Caco-2 (cell line): ENCODE results near the gene FAM120AOS. TPM values are rescaled to one million over a fixed set of nuclear protein-coding genes. Genes with fewer than 3 reads are reported as not detected.

Experiments
- BruUV-seq: library from RNA; stranded (reverse); fragments of 400-500 nt; replicated peaks from 2 replicates; lab custom pipeline; 2021; lab: Mats Ljungman, UMichigan
- CTCF ChIA-PET: fragments of 300-600 bp; sonication (Branson Sonifier 250); formaldehyde crosslinking; loops from one replicate; lab custom pipeline; 2022; ENCODE audit warnings: antibody characterized with exemption; lab: Charles Lee
- POLR2A ChIA-PET: fragments of 300-600 bp; sonication (Branson Sonifier 250); formaldehyde crosslinking; loops from one replicate; lab custom pipeline; 2022; ENCODE audit warnings: antibody characterized with exemption; lab: Charles Lee
- DNase-seq, 2 experiments: peaks; one replicate each; pipeline versions ENCODE4 v3.0.0 to v3.0.0-alpha.2; 2020 to 2022
- H3K27me3 ChIP-seq: replicated peaks from 2 replicates; pipeline ENCODE4 v1.6.0; 2011; ENCODE audit warnings: low read length; ENCODE audit not compliant: control insufficient read depth, insufficient read depth
- H3K36me3 ChIP-seq: 2 replicates; pipeline ENCODE4 v1.5.1; 2011; ENCODE audit warnings: low read length; ENCODE audit not compliant: control insufficient read depth, insufficient read depth
- H3K4me1 ChIP-seq: fragments of 250-450 bp; sonication (Bioruptor Pico); 2 replicates; pipeline ENCODE4 v1.5.1; 2020; ENCODE audit warnings: mild to moderate bottlenecking
- H3K4me3 ChIP-seq: 2 replicates; pipeline ENCODE4 v1.5.1; 2011; ENCODE audit warnings: low read depth, mild to moderate bottlenecking, control low read depth, low read length
- H3K9me3 ChIP-seq: fragments of 250-450 bp; sonication (Bioruptor Pico); 2 replicates; pipeline ENCODE4 v1.5.1; 2020; ENCODE audit warnings: mild to moderate bottlenecking, moderate library complexity
- H3K27ac Mint-ChIP-seq: one replicate; pipeline ENCODE4 v1.8.0; 2022; ENCODE audit warnings: mixed read lengths; ENCODE audit not compliant: unreplicated experiment
- H3K27me3 Mint-ChIP-seq: one replicate; pipeline ENCODE4 v1.8.0; 2022; ENCODE audit warnings: mixed read lengths; ENCODE audit not compliant: insufficient read depth, unreplicated experiment
- H3K36me3 Mint-ChIP-seq: one replicate; pipeline ENCODE4 v1.8.0; 2022; ENCODE audit warnings: mild to moderate bottlenecking, mixed read lengths; ENCODE audit not compliant: insufficient read depth, unreplicated experiment
- H3K4me1 Mint-ChIP-seq: one replicate; pipeline ENCODE4 v1.8.0; 2022; ENCODE audit warnings: low read depth, mixed read lengths; ENCODE audit not compliant: unreplicated experiment
- H3K4me3 Mint-ChIP-seq: one replicate; pipeline ENCODE4 v1.8.0; 2022; ENCODE audit warnings: mild to moderate bottlenecking, moderate library complexity, mixed read lengths; ENCODE audit not compliant: unreplicated experiment
- H3K9me3 Mint-ChIP-seq: one replicate; pipeline ENCODE4 v1.8.0; 2022; ENCODE audit warnings: mixed read lengths; ENCODE audit not compliant: unreplicated experiment
- intact Hi-C: fragments of 100-400 bp; cut with micrococcal nuclease; formaldehyde crosslinking; loops from one replicate; pipeline ENCODE4 v1.10.0; 2022; ENCODE audit not compliant: unreplicated experiment
- total RNA-seq: library from RNA; stranded (reverse); gene quantifications from 2 replicates; pipeline ENCODE4 v1.2.3, GENCODE V29; 2022
- TF ChIP-seq, protein P1 (sequence below), 2 experiments: fragments of 200-600 bp in 1 of 2; IDR thresholded peaks; 1 replicate in 1 of 2; 2 replicates in 1 of 2; pipeline versions ENCODE4 v1.5.1 to v1.8.0; 2011 to 2022; ENCODE audit warnings: antibody characterized with exemption in 1 of 2, control low read depth in 1 of 2, inconsistent platforms in 1 of 2, low read depth in 1 of 2, low read length in 1 of 2, mild to moderate bottlenecking in 1 of 2, moderate library complexity in 1 of 2; ENCODE audit not compliant: insufficient read depth in 1 of 2, severe bottlenecking in 1 of 2, unreplicated experiment in 1 of 2

FAM120AOS gene
- total RNA-seq, 1 experiment from 2014 or later, result 36.0 TPM

GRCh38 chr9:93464395-93464794, 11.0 kb upstream of the FAM120AOS start:
- Histone ChIP-seq H3K36me3 (no peaks in the 10 kb centered on the region), H3K9me3 (no peaks in the 10 kb centered on the region), H3K27me3 (no peaks in the 10 kb centered on the region), H3K4me3 (no peak overlapping the region), H3K4me1 (peaks cover 12% of the 10 kb centered on the region)
- Mint-ChIP-seq H3K27ac (no peak overlapping the region), H3K36me3 (no peaks in the 10 kb centered on the region), H3K9me3 (no peaks in the 10 kb centered on the region), H3K4me3 (no peak overlapping the region), H3K27me3 (no peaks in the 10 kb centered on the region), H3K4me1 (peaks cover 13% of the 10 kb centered on the region)
- ChIA-PET POLR2A (no interaction called here), CTCF (no interaction called here)
- intact Hi-C loops, result no loop called here
- no TSS peak for BruUV-seq
- TF ChIP-seq, protein P1, sequence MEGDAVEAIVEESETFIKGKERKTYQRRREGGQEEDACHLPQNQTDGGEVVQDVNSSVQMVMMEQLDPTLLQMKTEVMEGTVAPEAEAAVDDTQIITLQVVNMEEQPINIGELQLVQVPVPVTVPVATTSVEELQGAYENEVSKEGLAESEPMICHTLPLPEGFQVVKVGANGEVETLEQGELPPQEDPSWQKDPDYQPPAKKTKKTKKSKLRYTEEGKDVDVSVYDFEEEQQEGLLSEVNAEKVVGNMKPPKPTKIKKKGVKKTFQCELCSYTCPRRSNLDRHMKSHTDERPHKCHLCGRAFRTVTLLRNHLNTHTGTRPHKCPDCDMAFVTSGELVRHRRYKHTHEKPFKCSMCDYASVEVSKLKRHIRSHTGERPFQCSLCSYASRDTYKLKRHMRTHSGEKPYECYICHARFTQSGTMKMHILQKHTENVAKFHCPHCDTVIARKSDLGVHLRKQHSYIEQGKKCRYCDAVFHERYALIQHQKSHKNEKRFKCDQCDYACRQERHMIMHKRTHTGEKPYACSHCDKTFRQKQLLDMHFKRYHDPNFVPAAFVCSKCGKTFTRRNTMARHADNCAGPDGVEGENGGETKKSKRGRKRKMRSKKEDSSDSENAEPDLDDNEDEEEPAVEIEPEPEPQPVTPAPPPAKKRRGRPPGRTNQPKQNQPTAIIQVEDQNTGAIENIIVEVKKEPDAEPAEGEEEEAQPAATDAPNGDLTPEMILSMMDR (IDR thresholded peaks at IDR 0.05; ENCODE audit: insufficient read depth in 1 of 2, low read depth in 1 of 2, low read length in 1 of 2, severe bottlenecking in 1 of 2, unreplicated experiment in 1 of 2), result no peak
- no peak for DNase-seq

DNA sequence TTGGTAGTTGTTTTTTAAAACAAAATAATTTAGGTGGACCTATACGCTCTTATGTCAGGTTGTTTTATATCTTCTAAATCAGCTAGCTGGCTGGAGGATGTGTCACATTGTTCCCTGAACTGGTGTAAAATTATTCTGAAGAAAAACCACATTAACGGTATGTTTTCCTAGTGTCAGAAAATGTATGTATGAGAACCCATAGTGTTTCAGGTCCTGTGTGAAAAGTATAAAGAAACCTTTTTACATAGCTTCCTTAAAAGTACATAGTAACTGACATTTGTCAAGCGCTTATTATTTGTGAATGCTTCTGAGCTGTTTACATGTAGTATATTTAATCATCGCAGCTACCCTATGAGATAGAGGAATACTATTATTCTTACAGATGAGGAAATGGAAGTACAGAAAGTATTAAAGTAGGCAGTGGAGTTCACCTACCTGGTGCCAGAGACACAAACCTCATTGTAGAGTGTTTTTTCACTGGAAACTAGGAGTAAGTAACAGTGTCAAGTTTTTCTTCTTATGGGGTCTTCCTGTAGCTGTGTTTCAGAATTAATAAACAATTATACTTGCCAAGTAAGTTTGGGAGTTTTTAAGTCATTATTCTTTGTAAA, 10.4 kb upstream of the FAM120AOS start:
- Mint-ChIP-seq H3K4me1 (peaks cover 13% of the 10 kb centered on the region), H3K27me3 (no peaks in the 10 kb centered on the region), H3K4me3 (no peak overlapping the region), H3K27ac (no peak overlapping the region), H3K9me3 (no peaks in the 10 kb centered on the region), H3K36me3 (no peaks in the 10 kb centered on the region)
- intact Hi-C loops, result no loop called here
- no TSS peak for BruUV-seq
- DNase-seq, result no peak
- H3K4me3 ChIP-seq, result no peak overlapping the region
- POLR2A ChIA-PET, result no interaction called here
- TF ChIP-seq, protein P1 (IDR thresholded peaks at IDR 0.05; ENCODE audit: insufficient read depth in 1 of 2, low read depth in 1 of 2, low read length in 1 of 2, severe bottlenecking in 1 of 2, unreplicated experiment in 1 of 2), result no peak
- no peaks in the 10 kb centered on the region for H3K9me3 ChIP-seq
- H3K27me3 ChIP-seq, result no peaks in the 10 kb centered on the region
- CTCF ChIA-PET, result no interaction called here
- H3K4me1 ChIP-seq, result peaks cover 12% of the 10 kb centered on the region
- H3K36me3 ChIP-seq, result no peaks in the 10 kb centered on the region

- DNase-seq, result no peak
- H3K27ac Mint-ChIP-seq, result no peak overlapping the region
- no peaks in the 10 kb centered on the region for H3K9me3 Mint-ChIP-seq
- no TSS peak for BruUV-seq
- ChIA-PET CTCF (no interaction called here), POLR2A (no interaction called here)
- no peaks in the 10 kb centered on the region for H3K27me3 ChIP-seq
- no peaks in the 10 kb centered on the region for H3K36me3 ChIP-seq
- no peaks in the 10 kb centered on the region for H3K36me3 Mint-ChIP-seq
- no peaks in the 10 kb centered on the region for H3K9me3 ChIP-seq
- TF ChIP-seq, protein P1 (IDR thresholded peaks at IDR 0.05; ENCODE audit: insufficient read depth in 1 of 2, low read depth in 1 of 2, low read length in 1 of 2, severe bottlenecking in 1 of 2, unreplicated experiment in 1 of 2), result no peak
- H3K27me3 Mint-ChIP-seq, result no peaks in the 10 kb centered on the region
- H3K4me1 Mint-ChIP-seq, result peaks cover 18% of the 10 kb centered on the region
- no peak overlapping the region for H3K4me3 Mint-ChIP-seq
- intact Hi-C loops, result no loop called here
- no peak overlapping the region for H3K4me3 ChIP-seq
- peaks cover 6% of the 10 kb centered on the region for H3K4me1 ChIP-seq
These were observed 8.4 kb upstream of the FAM120AOS start for GRCh38 chr9:93461821-93462220.
